CD4-positive, alpha-beta T cell treated with Interleukin-15 for 1 hour (primary cell): ENCODE measurements around the gene NPAS1.
A peak's percentile ranks its signal among the peaks of the same experiment; 100 is the strongest.

Source experiments
- DNase-seq: peaks from one replicate; pipeline ENCODE4 v3.0.0-alpha.2; 2020

The NPAS1 gene

DNA sequence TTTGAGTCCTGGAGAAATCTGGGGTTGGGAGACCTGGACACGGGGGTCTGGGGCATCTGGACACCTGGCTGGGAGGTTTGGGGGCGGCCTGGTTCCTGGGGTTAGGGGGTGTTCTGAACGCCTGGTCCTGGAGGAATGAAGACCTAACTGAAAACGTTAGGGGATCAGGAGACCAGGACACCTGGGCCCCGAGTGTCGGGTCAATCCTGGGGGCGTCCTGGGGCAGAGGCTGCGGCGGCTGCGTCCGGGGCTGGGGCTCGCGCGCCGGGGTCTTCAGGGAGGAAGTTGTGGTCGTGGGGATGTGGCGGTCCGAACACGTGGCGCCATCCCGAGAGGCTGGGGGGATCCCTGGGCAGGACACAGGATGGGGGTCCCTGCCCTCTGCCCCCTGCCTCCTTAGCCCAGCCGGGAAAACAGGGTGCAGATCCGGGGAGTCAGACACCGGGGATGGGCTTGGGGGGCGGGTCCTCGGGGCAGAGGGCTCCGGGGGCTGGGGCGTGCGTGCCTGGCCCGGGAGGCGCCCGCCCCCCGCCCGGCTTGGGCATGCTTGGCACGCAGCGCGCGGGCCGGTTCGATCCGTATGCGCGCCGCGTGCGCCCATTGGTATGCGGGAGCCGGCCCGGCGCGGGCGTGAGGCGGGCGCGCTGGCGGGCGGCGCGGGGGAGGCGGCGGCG, 632 bp downstream of the NPAS1 start:
- no peak for DNase-seq

DNA sequence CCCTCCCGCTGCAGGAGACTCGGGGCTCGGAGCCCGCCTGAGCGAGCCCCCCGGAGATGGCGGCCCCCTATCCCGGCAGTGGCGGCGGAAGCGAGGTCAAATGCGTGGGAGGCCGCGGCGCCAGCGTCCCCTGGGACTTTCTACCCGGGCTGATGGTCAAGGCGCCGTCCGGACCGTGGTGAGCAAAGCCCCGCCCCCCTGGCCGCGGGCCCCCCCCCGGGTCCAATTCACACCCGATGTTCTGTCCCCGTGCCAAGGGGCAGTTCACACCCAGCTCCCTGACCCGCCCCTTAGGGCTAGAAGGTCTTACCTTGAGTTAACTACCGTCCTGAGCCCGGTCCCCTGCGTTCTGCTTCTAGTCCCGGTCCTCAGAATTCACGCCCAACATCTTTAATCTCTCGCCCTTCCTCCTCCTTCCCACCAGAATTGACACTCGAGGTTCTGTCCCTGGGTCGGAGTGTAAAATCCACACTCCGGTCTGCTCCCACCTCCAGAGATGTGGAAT, 1.4 kb downstream of the NPAS1 start:
- DNase-seq = no peak

DNA sequence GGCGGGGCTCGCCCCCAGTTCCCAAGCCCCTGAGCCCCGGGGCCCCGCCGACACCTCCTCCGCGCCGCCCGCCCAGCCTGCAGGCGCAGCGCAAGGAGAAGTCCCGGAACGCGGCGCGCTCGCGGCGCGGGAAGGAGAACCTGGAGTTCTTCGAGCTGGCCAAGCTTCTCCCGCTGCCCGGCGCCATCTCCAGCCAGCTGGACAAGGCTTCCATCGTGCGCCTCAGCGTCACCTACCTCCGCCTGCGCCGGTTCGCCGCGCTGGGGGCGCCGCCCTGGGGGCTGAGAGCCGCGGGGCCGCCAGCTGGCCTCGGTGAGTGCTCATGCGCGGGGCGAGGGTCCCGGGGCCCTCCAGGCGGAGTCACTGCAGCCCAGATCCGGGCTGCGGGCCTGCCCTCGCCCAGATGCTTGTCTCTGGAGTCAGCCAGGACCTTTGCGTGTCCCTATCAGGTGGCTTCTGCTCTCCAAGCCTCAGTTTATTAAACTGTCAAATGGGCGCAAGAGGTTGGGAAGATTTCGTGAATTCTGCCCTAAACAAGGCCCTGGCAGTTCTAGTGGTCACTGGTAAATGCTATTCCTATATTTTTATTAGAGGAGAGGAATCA, 2.0 kb downstream of the NPAS1 start:
- DNase-seq = no peak

DNA sequence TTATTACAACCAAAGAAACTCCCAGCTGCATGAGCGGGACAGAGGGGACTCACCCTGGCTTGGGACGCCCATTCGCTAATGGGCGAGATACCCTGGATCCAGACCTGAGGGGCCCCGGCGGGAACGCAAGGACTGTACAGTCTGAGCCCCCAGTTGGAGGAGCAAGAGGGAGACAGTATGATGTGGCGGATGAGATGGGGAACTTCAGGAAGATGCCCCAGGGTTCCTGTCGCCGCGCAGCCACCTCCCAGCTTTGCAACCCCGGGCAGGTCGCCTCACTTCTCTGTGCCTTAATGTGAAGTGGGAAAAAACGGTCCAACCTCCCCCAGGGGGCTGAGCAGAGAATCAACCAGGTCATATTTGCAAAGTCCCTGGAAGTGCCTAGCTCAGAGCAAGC, 2.5 kb downstream of the NPAS1 start:
- no peak for DNase-seq

DNA sequence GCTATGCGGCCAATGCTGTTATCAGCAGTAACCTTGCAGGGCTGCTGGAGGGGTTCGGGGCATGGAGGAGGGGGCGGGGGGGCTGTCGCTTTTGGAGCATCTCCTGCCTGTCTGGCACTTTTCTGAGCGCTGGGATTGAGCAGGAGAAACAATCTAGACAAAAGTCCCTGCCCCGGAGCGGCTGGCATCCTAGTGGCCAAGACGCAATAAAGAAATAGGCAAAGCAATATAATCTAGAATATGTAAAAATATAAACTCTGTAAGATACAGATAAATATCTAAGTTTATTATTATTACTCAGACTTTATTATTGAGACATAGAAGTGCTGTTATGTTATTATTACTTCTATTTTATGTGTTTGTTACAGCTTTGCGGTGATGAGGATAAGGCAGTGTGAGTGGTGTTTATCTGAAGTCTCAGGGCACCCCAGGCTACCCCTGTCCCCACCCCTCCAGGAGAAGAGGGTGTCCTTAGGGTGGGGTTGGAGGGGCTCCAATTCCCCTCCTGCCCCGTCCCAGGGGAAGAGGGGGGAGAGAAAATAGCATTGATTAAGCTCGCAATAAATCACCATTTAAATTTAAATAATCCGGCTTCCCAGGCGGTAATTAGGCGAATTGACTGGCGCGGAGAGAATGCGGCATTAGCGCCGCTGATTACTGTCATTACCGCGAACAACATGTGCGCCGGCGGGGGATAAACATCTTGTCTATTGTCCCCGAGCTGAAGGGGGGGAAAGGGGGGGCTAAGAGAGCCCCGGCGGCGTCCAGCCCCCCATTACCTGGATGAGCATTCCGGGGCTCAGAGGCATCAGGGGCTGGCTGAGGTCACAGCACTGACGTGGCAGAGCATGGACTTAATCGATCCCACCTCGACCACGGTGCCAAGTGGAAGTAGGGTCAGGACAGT, 3.2 kb downstream of the NPAS1 start:
- no peak for DNase-seq

DNA sequence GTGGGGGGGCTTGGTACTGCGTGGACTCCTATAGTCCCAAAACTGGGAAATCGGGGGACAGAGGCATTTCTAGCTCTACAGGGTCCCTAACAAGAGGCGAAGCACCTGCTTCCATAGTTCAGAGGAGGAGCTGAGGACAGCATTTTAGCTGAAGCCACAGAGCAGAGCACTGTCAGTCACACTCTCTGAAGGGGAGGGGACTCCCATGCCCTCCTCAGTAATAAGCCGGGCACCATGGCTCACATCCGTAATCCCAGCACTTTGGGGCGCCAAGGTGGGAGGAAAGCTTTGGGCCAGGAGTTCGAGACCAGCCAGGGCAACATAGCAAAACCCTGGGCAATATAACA, 3.8 kb downstream of the NPAS1 start:
- DNase-seq = no peak

DNA sequence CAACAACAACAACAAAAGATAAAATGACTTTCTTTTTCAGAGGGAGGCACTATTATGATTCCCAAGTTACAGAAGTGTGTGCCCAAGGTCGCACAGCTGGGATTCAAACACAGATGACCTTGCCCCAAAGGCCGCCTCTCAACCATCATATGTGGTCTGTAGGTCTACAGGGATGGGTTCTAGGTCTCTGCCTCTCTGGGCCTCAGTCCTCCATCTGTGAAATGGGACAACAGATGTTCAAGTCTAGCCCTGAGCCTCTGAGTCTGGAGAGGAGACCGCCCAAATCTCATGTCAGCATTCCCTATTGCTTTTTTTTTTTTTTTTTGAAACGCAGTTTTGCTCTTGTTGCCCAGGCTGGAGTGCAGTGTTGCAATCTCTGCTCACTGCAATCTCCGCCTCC, 4.9 kb downstream of the NPAS1 start:
- no peak for DNase-seq

DNA sequence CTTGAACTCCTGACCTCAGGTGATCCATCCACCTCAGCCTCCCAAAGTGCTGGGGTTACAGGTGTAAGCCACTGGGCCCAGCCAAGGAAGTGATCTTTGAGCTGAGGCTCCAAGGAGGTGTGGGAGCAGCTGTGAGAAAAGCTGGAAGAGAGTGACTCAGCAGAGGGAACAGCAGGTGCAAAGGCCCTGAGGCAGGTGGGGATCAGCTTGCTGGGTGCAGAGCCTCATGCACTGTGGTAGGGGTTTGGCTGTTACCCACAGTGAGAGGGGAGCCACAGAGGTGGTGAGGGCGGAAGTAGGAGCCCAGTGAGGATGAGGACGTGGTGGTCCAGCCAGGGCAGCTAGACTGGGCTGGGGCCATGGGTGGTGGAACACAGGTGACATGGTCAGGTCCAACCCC, 6.5 kb downstream of the NPAS1 start:
- no peak for DNase-seq

DNA sequence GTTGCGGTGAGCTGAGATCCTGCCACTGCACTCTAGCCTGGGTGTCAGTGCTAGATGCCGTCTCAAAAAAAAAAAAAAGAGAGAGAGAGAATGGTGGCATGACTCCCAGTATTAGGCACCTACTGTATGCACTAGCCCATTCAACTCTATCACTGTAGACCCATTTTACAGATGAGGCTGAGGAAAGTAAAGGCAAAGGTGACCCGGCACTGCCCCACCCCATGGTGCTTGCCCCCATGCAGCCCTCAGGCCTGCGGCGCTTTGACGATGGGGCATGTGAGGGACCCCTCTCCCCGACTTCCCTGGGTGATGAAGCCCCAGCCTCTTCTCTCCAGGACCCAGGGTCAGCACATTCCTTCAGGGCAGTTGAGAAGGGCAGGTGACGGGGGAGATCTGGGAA, 7.3 kb downstream of the NPAS1 start:
- no peak for DNase-seq

DNA sequence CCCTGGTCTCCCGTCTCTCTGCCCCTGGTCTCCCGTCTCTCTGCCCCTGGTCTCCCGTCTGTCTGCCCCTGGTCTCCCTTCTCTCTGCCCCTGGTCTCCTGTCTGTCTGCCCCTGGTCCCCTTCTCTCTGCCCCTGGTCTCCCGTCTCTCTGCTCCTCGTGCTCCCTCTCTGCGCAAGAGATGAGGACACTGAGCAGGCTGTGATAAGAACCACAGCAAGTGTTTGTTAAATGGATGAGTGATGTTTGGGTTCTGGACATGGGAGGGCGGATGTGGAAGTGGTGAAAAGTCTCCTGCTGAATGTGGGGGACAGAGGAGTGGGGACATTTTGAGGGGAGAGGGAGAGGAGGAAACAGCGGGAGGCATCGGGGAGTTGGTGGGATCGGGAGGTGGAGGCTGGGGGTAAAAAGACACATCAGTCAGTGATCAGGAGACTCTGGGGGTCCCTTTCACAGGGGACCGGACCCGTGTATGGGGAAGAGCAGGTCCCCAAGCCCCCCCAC, 8.0 kb downstream of the NPAS1 start:
- DNase-seq = no peak

DNA sequence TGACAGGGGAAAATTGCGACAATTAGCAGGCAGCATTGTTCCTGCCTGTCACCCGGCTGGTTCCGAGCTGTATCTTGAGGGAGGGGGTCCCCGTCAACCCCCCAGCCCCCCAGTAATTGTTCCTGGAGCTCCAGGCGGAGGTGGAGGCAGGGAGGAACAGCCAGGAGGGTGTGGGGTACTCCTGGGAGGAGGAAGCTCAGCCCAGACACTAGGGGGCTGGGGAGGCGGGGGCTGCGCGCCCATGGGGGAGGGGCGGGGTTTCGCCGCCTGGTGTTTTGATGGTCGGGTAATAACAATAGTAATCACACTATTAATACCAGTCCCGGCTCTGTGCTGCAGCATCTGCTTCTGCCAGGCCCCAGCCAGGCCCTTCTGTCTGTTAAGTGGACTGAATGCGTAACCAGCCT, 8.6 kb downstream of the NPAS1 start:
- no peak for DNase-seq

DNA sequence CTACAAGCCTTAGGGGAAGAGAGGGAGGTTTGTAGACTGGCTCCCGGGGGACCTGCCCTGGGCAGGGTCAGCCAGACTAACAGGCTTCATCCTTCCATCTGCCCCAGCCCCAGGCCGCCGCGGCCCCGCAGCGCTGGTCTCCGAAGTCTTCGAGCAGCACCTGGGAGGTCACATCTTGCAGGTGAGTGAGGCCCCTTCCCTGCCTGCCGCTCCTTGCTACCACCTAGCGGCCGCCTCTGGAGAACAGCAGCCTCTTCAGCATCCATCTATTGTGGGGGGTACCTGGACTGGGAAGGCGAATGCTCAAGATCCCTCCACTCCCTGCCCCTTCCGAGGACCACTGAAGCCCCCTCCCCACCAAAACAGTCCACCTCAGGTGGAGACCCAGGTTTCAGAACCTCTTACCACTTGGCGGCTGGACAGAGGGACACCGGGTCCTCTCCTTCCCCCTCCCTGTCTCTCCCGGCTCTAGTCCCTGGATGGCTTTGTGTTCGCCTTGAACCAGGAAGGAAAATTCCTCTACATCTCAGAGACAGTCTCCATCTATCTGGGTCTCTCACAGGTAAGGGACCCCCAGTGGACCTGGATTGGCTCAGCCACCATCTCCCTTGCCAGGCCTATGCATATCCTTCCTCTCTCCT, 12.7 kb downstream of the NPAS1 start:
- DNase-seq = peak; percentile 66

DNA sequence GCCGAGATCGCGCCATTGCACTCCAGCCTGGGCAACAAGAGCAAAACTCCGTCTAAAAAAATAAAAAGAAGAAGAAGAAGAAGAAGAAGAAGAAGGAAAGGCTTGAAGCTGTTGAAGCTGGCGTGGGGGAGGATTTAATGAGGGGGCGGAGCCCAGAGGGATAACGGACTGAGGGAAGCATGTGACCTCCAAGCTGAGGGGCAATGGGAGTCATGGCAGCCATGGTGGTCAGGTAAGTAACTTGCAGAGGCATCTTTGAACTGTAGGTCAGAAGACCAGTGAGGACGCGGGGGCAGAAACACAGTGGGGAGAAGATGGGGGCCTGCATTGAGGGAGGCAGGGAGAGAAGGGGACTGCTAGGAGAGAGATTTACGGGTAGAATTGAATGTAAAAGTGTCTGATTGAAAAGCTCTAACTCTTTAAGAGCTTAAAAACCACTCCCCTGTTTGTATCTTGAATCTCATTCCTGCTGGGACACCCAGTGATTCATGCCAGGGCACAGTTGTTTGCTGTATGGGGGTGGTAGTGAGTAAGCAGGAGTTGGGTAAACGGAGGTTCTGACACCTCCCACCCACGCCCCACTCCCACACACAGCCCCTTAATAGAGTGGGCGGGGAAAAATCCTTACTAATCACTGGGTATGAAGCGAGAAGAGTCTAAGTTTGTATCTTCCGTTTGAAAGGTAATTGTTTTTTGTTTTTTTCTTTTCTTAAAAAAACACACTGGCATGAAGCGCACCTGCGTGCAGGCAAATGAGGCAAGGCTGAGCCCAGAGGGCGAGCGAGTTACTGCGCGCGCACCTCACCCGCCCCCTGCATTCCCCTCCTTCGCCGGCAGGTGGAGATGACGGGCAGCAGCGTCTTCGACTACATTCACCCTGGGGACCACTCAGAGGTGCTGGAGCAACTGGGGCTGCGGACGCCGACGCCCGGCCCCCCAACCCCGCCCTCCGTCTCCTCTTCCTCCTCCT, 15.8 kb downstream of the NPAS1 start:
- DNase-seq = peak; percentile 93

DNA sequence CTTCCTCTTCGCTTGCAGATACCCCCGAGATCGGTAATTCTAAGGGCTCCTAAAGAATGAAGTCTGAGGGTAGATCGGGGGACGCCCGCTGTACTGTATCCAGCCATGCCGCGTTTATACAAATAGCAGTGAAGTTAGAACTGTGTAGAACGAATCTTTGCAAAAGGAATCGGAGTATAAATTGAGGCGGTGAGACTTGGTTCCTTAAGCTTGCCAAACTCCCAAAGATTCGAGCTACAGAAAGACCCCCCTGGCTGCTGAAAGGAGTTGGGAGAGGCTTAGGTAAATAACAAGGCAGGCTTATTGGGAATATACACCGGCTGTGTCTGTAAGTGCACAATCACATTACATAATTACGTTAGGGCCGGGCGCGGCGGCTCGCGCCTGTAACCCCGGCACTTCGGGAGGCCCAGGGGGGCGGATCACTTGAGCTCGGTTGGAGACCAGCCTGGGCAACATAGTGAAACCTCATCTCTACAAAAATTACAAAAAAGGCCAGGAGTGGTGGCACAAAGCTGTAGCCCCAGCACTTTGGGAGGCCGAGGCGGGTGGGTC, 16.5 kb downstream of the NPAS1 start:
- no peak for DNase-seq

DNA sequence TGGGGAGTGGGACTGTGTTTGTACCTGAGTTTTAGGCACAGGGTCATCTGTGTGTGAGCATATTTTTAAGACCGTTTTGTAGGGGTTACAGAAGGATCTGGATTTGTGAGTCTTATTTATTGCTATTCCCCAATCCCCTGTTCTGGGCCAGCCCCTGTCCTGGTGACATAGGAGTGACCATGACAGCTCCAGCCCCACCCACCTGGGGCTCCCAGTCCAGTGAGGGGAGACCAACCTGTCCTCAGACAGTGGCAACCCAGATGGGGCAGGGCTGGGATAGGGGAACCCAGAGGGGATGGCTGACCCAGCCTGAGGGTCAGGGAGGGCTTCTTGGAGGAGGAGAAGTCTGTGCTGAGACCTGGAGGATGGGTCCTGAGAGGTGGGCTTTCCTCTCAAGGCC, 18.1 kb downstream of the NPAS1 start:
- DNase-seq = no peak

DNA sequence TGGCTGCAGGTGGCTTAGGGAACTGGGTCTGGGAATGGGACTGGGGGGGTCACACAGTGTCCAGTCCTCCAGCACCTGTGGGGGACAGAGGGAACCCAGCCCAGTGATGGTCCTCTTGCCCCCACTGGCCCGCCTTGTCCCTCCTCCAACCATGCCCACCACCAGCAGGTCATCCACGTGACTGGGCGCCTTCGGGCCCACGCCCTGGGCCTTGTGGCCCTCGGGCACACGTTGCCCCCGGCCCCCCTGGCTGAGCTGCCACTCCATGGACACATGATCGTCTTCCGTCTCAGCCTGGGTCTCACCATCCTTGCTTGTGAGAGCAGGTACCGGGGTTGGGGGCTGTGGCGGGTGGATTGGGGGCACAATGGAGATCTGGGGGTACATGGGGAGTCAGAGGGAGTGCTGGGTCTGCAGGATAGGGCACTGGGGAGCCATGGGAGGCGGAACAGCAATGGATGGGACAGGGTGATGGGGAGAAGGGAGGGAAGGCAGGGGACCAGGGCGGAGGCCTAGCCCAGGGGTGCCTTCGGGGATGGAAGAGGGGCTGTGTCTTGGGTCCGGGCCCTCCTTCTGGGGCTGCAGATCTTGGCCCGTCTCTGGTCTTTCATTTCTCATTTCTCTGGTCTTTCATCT, 19.7 kb downstream of the NPAS1 start:
- no peak for DNase-seq

DNA sequence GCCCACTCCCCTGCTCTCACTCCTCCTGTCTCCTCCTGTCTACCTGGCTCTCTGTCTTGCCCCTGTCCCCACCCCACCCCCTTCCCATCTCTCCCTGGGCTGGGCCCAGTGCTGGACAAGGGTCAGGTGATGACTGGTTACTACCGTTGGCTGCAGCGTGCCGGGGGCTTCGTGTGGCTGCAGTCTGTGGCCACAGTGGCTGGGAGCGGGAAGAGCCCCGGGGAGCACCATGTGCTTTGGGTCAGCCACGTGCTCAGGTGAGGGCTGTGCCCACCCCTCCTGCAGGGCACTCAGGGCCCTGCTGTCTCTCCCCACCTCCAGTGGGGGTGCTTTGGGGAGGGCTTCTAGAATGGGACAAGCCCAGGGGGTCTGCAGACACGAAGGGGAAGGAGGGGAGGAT, 21.2 kb downstream of the NPAS1 start:
- no peak for DNase-seq

DNA sequence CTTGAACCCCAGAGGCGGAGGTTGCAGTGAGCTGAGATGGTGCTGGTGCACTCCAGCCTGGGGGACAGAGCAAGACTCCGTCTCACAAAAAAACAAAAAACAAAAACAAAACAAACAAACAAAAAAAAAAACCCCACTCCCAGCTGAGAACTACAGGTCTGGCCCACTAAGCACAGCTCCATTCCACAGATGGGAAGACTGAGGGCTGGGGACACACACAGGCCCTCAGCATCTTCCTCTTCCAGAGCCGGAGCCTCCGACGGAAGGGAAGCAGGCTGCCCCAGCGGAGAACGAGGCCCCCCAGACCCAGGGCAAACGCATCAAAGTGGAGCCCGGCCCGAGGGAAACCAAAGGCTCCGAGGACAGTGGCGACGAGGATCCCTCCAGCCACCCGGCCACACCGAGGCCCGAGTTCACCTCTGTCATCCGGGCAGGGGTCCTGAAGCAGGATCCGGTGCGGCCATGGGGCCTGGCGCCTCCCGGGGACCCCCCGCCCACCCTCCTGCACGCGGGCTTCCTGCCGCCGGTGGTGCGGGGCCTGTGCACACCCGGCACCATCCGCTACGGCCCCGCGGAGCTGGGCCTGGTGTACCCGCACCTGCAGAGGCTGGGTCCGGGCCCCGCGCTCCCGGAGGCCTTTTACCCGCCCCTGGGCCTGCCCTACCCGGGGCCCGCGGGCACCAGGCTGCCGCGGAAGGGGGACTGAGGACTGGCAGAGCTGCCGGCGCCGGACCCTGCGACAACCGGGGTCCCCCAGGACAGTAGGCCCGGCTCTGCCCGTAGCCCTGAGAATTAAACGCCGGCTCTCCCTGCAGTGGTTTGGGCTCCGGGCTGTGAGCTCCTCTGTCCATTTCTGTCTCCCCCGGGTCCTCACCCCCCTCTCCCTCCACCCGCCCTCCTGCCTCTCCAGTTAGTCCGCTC, 25.6 kb downstream of the NPAS1 start:
- DNase-seq = no peak

DNA sequence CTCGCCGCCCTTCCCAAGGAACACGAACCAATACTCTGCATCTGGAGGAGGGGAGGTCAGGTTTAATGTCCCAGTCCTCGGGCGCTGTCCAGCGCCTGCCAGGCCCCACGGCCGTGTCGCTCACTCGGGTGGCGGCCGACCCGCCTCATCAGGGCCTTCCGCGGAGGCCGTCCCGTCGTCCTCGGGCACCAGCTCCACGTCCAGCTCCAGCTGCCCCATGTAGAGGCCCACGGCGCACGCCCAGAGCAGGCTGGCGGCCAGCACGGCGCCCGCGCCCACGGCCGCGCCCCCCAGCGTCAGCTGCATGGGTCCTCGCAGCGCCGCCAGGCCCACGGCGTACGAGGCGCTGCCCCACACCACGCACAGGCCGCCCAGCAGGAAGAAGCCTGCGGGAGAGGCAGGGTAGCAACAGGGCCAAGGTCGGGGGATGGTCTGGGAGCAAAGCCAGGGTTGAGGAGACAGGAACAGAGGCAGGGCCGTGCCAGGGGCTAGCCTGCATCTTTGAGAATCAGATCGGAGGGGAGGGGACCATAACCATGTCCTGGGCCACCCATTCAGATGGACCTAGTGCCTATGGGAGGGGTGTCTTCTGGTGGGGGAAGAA, 26.3 kb downstream of the NPAS1 start:
- DNase-seq = no peak
